ENCODE results near the gene FBL. TPM values are rescaled to one million over a fixed set of nuclear protein-coding genes. Genes with fewer than 3 reads are reported as not detected.
A peak's percentile ranks its signal among the peaks of the same experiment; 100 is the strongest.

Gene FBL
- total RNA-seq, 1 donor from 2014 or later: 21.7 TPM

- peak; percentile 65 for DNase-seq (ENCODE audit: low read depth)
Measured at GRCh38 chr19:39843919-39844793, 2.0 kb downstream of the FBL start.

- DNase-seq (ENCODE audit: low read depth): no peak
Measured at GRCh38 chr19:39842693-39843435, 3.3 kb downstream of the FBL start.

- no peak for DNase-seq (ENCODE audit: low read depth)
Measured at GRCh38 chr19:39841041-39841440, 5.1 kb downstream of the FBL start.

GRCh38 chr19:39840492-39840891 lies 5.7 kb downstream of the FBL start:
- DNase-seq (ENCODE audit: low read depth): no peak

GRCh38 chr19:39839678-39840327 lies 6.4 kb downstream of the FBL start:
- DNase-seq (ENCODE audit: low read depth): peak; percentile 82

GRCh38 chr19:39838569-39838968 lies 7.6 kb downstream of the FBL start:
- DNase-seq (ENCODE audit: low read depth): no peak

GRCh38 chr19:39837978-39838377 lies 8.2 kb downstream of the FBL start:
- no peak for DNase-seq (ENCODE audit: low read depth)

GRCh38 chr19:39834287-39834841 lies 11.8 kb downstream of the FBL start:
- DNase-seq (ENCODE audit: low read depth): no peak

GRCh38 chr19:39833464-39834286 lies 12.5 kb downstream of the FBL start, which contains the start of gene DYRK1B:
Gene DYRK1B (minus strand): TSS chr19:39834162. CDS start chr19:39831867, 2,295 bp downstream.
- DNase-seq (ENCODE audit: low read depth): peak; percentile 36

GRCh38 chr19:39833160-39833463 lies 13.1 kb downstream of the FBL start:
- no peak for DNase-seq (ENCODE audit: low read depth)

GRCh38 chr19:39832341-39833083 lies 13.7 kb downstream of the FBL start:
- peak; percentile 86 for DNase-seq (ENCODE audit: low read depth)

GRCh38 chr19:39831679-39832078 lies 14.5 kb downstream of the FBL start:
- no peak for DNase-seq (ENCODE audit: low read depth)

- no peak for DNase-seq (ENCODE audit: low read depth)
Measured at GRCh38 chr19:39830847-39831246, 15.3 kb downstream of the FBL start.

GRCh38 chr19:39830406-39830805 lies 15.8 kb downstream of the FBL start:
- no peak for DNase-seq (ENCODE audit: low read depth)

GRCh38 chr19:39829702-39830275 lies 16.4 kb downstream of the FBL start:
- no peak for DNase-seq (ENCODE audit: low read depth)

- DNase-seq (ENCODE audit: low read depth): no peak
Measured at GRCh38 chr19:39828654-39829032, 17.5 kb downstream of the FBL start.

- no peak for DNase-seq (ENCODE audit: low read depth)
Measured at GRCh38 chr19:39828015-39828653, 18.0 kb downstream of the FBL start.

- no peak for DNase-seq (ENCODE audit: low read depth)
Measured at GRCh38 chr19:39827216-39827615, 19.0 kb downstream of the FBL start.

- no peak for DNase-seq (ENCODE audit: low read depth)
Measured at GRCh38 chr19:39826311-39826945, 19.8 kb downstream of the FBL start.

Measured in myocyte (in vitro differentiated cells).